ENCODE measurements around the gene HEBP1.

GRCh38 chr12:12927211-12928079, 72.6 kb downstream of the HEBP1 start:
- TF ChIP-seq CTCF (IDR thresholded peaks at IDR 0.05) (no peak), POLR2A (IDR thresholded peaks at IDR 0.05) (peak; percentile 37 to 70)

Data from Peyer's patch (tissue), 4 donors.